WTC11 (cell line): Measurements from ENCODE around the gene GALNT12. TPM values are rescaled to one million over a fixed set of nuclear protein-coding genes. Genes with fewer than 3 reads are reported as not detected.

Experiments used
- ATAC-seq: fragments of 200-7000 bp; cut with Tn5 transposase; 2 replicates; pipeline ENCODE4 v1.10.0; 2021; ENCODE audit warnings: mild to moderate bottlenecking, moderate library complexity
- CTCF ChIA-PET: fragments of 300-600 bp; sonication (Branson Sonifier 250); formaldehyde crosslinking; loops from one replicate; lab custom pipeline; 2021; ENCODE audit warnings: antibody characterized with exemption; lab: Charles Lee
- POLR2A ChIA-PET: fragments of 350-600 bp; sonication (Branson Sonifier 250); formaldehyde crosslinking; loops from one replicate; lab custom pipeline; 2021; ENCODE audit warnings: antibody characterized with exemption; lab: Charles Lee
- DNase-seq: peaks from one replicate; pipeline ENCODE4 v3.0.0; 2021; ENCODE audit warnings: low spot score
- H3K27ac Mint-ChIP-seq: 2 replicates; pipeline ENCODE4 v1.8.0; 2021; ENCODE audit warnings: mixed read lengths
- H3K27me3 Mint-ChIP-seq: 2 replicates; pipeline ENCODE4 v1.8.0; 2021; ENCODE audit warnings: low read depth, mild to moderate bottlenecking, moderate library complexity, mixed read lengths
- H3K36me3 Mint-ChIP-seq: 2 replicates; pipeline ENCODE4 v1.8.0; 2021; ENCODE audit warnings: mixed read lengths
- H3K4me1 Mint-ChIP-seq: 2 replicates; pipeline ENCODE4 v1.8.0; 2022; ENCODE audit warnings: mixed read lengths
- H3K4me3 Mint-ChIP-seq: 2 replicates; pipeline ENCODE4 v1.8.0; 2021; ENCODE audit warnings: mild to moderate bottlenecking, moderate library complexity, mixed read lengths
- H3K9me3 Mint-ChIP-seq: 2 replicates; pipeline ENCODE4 v1.8.0; 2021; ENCODE audit warnings: mixed read lengths
- ATF1 ChIP-seq: sonication (generic); formaldehyde crosslinking; IDR thresholded peaks from 2 replicates; pipeline ENCODE4 v1.8.1; 2023; ENCODE audit warnings: mild to moderate bottlenecking, moderate library complexity, missing genetic modification reagents
- CBFB ChIP-seq: sonication (generic); formaldehyde crosslinking; IDR thresholded peaks from 2 replicates; pipeline ENCODE4 v1.8.1; 2022; ENCODE audit warnings: mild to moderate bottlenecking, low read depth, missing genetic modification reagents
- CREB1 ChIP-seq: sonication (generic); formaldehyde crosslinking; IDR thresholded peaks from 2 replicates; pipeline ENCODE4 v1.8.0; 2023; ENCODE audit warnings: mild to moderate bottlenecking, missing genetic modification reagents
- CREM ChIP-seq: sonication (generic); formaldehyde crosslinking; IDR thresholded peaks from 2 replicates; pipeline ENCODE4 v1.8.1; 2022; ENCODE audit warnings: mild to moderate bottlenecking, missing genetic modification reagents, moderate library complexity
- E2F5 ChIP-seq: sonication (generic); formaldehyde crosslinking; IDR thresholded peaks from 2 replicates; pipeline ENCODE4 v1.8.1; 2022; ENCODE audit warnings: mild to moderate bottlenecking, moderate library complexity, missing genetic modification reagents
- FOXP1 ChIP-seq: sonication (generic); formaldehyde crosslinking; IDR thresholded peaks from 2 replicates; pipeline ENCODE4 v1.8.0; 2022; ENCODE audit warnings: missing genetic modification reagents, mild to moderate bottlenecking, moderate library complexity, borderline replicate concordance
- GABPB1 ChIP-seq: sonication (generic); formaldehyde crosslinking; IDR thresholded peaks from 2 replicates; pipeline ENCODE4 v1.8.1; 2023; ENCODE audit warnings: mild to moderate bottlenecking, missing genetic modification reagents
- HMGA2 ChIP-seq: fragments of 250-450 bp; sonication (Bioruptor Pico); IDR thresholded peaks from 2 replicates; pipeline ENCODE4 v1.4.0; 2021; ENCODE audit warnings: mild to moderate bottlenecking, moderate library complexity
- IRF2 ChIP-seq: sonication (generic); formaldehyde crosslinking; IDR thresholded peaks from 2 replicates; pipeline ENCODE4 v1.8.0; 2022; ENCODE audit warnings: low read depth, missing genetic modification reagents, borderline replicate concordance
- MXD4 ChIP-seq: fragments of 250-450 bp; sonication (Bioruptor Pico); IDR thresholded peaks from 2 replicates; pipeline ENCODE4 v1.8.0; 2021; ENCODE audit warnings: mild to moderate bottlenecking, moderate library complexity, borderline replicate concordance
- NFYB ChIP-seq: sonication (generic); formaldehyde crosslinking; conservative IDR thresholded peaks from 2 replicates; pipeline ENCODE4 v1.8.0; 2022; ENCODE audit warnings: low read depth, missing genetic modification reagents
- TCF7 ChIP-seq: sonication (generic); formaldehyde crosslinking; IDR thresholded peaks from 2 replicates; pipeline ENCODE4 v1.8.0; 2022; ENCODE audit warnings: mild to moderate bottlenecking, low read depth, missing genetic modification reagents, moderate library complexity
- TEAD1 ChIP-seq: sonication (generic); formaldehyde crosslinking; IDR thresholded peaks from 2 replicates; pipeline ENCODE4 v1.8.0; 2022; ENCODE audit warnings: mild to moderate bottlenecking, missing genetic modification reagents
- TEAD4 ChIP-seq: sonication (generic); formaldehyde crosslinking; IDR thresholded peaks from 2 replicates; pipeline ENCODE4 v1.8.0; 2022; ENCODE audit warnings: mild to moderate bottlenecking, missing genetic modification reagents
- ZNF281 ChIP-seq: sonication (generic); formaldehyde crosslinking; IDR thresholded peaks from 2 replicates; pipeline ENCODE4 v1.8.0; 2023; ENCODE audit warnings: mild to moderate bottlenecking, missing genetic modification reagents
- total RNA-seq: library from RNA; stranded (reverse); gene quantifications from 3 replicates; pipeline ENCODE4 v1.2.3, GENCODE V29; 2021
- TF ChIP-seq, protein P1 (sequence below): sonication (generic); formaldehyde crosslinking; IDR thresholded peaks from 2 replicates; pipeline ENCODE4 v1.8.0; 2023; ENCODE audit warnings: missing genetic modification reagents, mild to moderate bottlenecking, borderline replicate concordance
- TF ChIP-seq, protein P2 (sequence below): sonication (generic); formaldehyde crosslinking; IDR thresholded peaks from 2 replicates; pipeline ENCODE4 v1.8.1; 2022; ENCODE audit warnings: low read depth, missing genetic modification reagents, borderline replicate concordance

Gene GALNT12
- total RNA-seq, 1 experiment from 2014 or later, result 19.3 TPM

GRCh38 chr9:98865284-98865875 is 57.9 kb downstream of the GALNT12 start (continued):
- TF ChIP-seq, protein P1, sequence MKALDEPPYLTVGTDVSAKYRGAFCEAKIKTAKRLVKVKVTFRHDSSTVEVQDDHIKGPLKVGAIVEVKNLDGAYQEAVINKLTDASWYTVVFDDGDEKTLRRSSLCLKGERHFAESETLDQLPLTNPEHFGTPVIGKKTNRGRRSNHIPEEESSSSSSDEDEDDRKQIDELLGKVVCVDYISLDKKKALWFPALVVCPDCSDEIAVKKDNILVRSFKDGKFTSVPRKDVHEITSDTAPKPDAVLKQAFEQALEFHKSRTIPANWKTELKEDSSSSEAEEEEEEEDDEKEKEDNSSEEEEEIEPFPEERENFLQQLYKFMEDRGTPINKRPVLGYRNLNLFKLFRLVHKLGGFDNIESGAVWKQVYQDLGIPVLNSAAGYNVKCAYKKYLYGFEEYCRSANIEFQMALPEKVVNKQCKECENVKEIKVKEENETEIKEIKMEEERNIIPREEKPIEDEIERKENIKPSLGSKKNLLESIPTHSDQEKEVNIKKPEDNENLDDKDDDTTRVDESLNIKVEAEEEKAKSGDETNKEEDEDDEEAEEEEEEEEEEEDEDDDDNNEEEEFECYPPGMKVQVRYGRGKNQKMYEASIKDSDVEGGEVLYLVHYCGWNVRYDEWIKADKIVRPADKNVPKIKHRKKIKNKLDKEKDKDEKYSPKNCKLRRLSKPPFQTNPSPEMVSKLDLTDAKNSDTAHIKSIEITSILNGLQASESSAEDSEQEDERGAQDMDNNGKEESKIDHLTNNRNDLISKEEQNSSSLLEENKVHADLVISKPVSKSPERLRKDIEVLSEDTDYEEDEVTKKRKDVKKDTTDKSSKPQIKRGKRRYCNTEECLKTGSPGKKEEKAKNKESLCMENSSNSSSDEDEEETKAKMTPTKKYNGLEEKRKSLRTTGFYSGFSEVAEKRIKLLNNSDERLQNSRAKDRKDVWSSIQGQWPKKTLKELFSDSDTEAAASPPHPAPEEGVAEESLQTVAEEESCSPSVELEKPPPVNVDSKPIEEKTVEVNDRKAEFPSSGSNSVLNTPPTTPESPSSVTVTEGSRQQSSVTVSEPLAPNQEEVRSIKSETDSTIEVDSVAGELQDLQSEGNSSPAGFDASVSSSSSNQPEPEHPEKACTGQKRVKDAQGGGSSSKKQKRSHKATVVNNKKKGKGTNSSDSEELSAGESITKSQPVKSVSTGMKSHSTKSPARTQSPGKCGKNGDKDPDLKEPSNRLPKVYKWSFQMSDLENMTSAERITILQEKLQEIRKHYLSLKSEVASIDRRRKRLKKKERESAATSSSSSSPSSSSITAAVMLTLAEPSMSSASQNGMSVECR (CRISPR knock-in tag), result no peak

GRCh38 chr9:98866435-98867102 is 59.1 kb downstream of the GALNT12 start:
- no peak for ATAC-seq
- no peaks in the 10 kb centered on the region; the same call in 1 of the 2 replicates for H3K27me3 Mint-ChIP-seq
- no peak overlapping the region for H3K27ac Mint-ChIP-seq
- TF ChIP-seq CREB1 (no peak), ATF1 (CRISPR knock-in tag) (no peak)
- TF ChIP-seq, protein P2, sequence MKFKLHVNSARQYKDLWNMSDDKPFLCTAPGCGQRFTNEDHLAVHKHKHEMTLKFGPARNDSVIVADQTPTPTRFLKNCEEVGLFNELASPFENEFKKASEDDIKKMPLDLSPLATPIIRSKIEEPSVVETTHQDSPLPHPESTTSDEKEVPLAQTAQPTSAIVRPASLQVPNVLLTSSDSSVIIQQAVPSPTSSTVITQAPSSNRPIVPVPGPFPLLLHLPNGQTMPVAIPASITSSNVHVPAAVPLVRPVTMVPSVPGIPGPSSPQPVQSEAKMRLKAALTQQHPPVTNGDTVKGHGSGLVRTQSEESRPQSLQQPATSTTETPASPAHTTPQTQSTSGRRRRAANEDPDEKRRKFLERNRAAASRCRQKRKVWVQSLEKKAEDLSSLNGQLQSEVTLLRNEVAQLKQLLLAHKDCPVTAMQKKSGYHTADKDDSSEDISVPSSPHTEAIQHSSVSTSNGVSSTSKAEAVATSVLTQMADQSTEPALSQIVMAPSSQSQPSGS (CRISPR knock-in tag), result no peak
- ChIA-PET POLR2A (no interaction called here), CTCF (no interaction called here)
- no peak overlapping the region for H3K4me3 Mint-ChIP-seq
- H3K4me1 Mint-ChIP-seq, result no peaks in the 10 kb centered on the region
- no peaks in the 10 kb centered on the region for H3K36me3 Mint-ChIP-seq
- H3K9me3 Mint-ChIP-seq, result peaks cover 22% of the 10 kb centered on the region
- DNase-seq, result no peak

GRCh38 chr9:98867103-98867428 is 59.6 kb downstream of the GALNT12 start:
- POLR2A ChIA-PET, result no interaction called here
- Mint-ChIP-seq H3K27me3 (no peaks in the 10 kb centered on the region; the same call in 1 of the 2 replicates), H3K36me3 (no peaks in the 10 kb centered on the region), H3K27ac (no peak overlapping the region), H3K4me3 (no peak overlapping the region), H3K9me3 (peaks cover 27% of the 10 kb centered on the region), H3K4me1 (no peaks in the 10 kb centered on the region)
- CTCF ChIA-PET, result no interaction called here
- DNase-seq (no peak), ATAC-seq (no peak)
- TF ChIP-seq TCF7 (CRISPR knock-in tag) (no peak), HMGA2 (CRISPR knock-in tag) (no peak), CREM (CRISPR knock-in tag) (no peak), TEAD1 (no peak), CBFB (CRISPR knock-in tag) (no peak), MXD4 (CRISPR knock-in tag) (no peak), IRF2 (CRISPR knock-in tag) (no peak), ZNF281 (CRISPR knock-in tag) (no peak), FOXP1 (CRISPR knock-in tag) (no peak), NFYB (CRISPR knock-in tag) (no peak), TEAD4 (CRISPR knock-in tag) (no peak), E2F5 (no peak), GABPB1 (CRISPR knock-in tag) (no peak)
- TF ChIP-seq, protein P1 (CRISPR knock-in tag), result no peak
